Tibial nerve (tissue), 4 donors: ENCODE data around the gene MEF2D. TPM values are rescaled to one million over a fixed set of nuclear protein-coding genes. Genes with fewer than 3 reads are reported as not detected.

ENCODE experiments used
- DNase-seq, 2 donors: peaks; one replicate each; pipeline ENCODE4 v3.0.0-alpha.2; 2019; ENCODE audit warnings: low spot score in 2 of 2
- H3K27ac ChIP-seq, 4 donors: fragments of 200-600 bp; sonication (generic) in 3 of 4; one replicate each; pipeline ENCODE4 v1.5.1; 2017 to 2019; ENCODE audit warnings: mild to moderate bottlenecking in 1 of 4
- H3K27me3 ChIP-seq, 2 donors: fragments of 200-600 bp; sonication (generic) in 1 of 2; one replicate each; pipeline versions ENCODE4 v1.5.1 to v1.6.0; 2017 to 2019
- H3K36me3 ChIP-seq, 3 donors: fragments of 200-600 bp; sonication (generic); one replicate each; pipeline ENCODE4 v1.5.1; 2018 to 2019
- H3K4me1 ChIP-seq, 4 donors: fragments of 200-600 bp; sonication (generic) in 3 of 4; one replicate each; pipeline ENCODE4 v1.5.1; 2017 to 2019
- H3K4me3 ChIP-seq, 4 donors: fragments of 200-600 bp; sonication (generic) in 3 of 4; one replicate each; pipeline ENCODE4 v1.5.1; 2017 to 2019; ENCODE audit warnings: mild to moderate bottlenecking in 1 of 4, moderate library complexity in 1 of 4
- H3K9me3 ChIP-seq, 4 donors: fragments of 200-600 bp; sonication (generic) in 3 of 4; one replicate each; pipeline ENCODE4 v1.5.1; 2017 to 2019
- EP300 ChIP-seq, 2 donors: sonication (generic); formaldehyde crosslinking; IDR thresholded peaks; one replicate each; pipeline ENCODE4 v1.6.1; 2017; ENCODE audit warnings: antibody characterized with exemption in 2 of 2, mild to moderate bottlenecking in 1 of 2
- POLR2A ChIP-seq, 2 donors: fragments of 450-650 bp; IDR thresholded peaks; one replicate each; pipeline ENCODE4 v1.6.1; 2017; ENCODE audit warnings: antibody characterized with exemption in 2 of 2, mild to moderate bottlenecking in 2 of 2, moderate library complexity in 2 of 2
- WGBS, 2 donors: methylation state at CpG; one replicate each; pipeline ENCODE4 v1.1.5; 2018; 5-methylcytosine and 5-hydroxymethylcytosine counted together
- total RNA-seq, 4 donors: library from RNA; depleted of rRNA; stranded (reverse); fragments of >200 nt; gene quantifications; one replicate each; pipeline ENCODE4 v1.1.0, GENCODE V29; 2016
- TF ChIP-seq, protein P1 (sequence below), 5 experiments: fragments of 200-600 bp in 3 of 5; fragments of 450-650 bp in 2 of 5; sonication (generic) in 3 of 5; IDR thresholded peaks; one replicate each; pipeline ENCODE4 v1.5.1; 2016 to 2019; ENCODE audit warnings: antibody characterized with exemption in 5 of 5, mild to moderate bottlenecking in 3 of 5, moderate library complexity in 2 of 5

The MEF2D gene
- total RNA-seq, 4 donors from 2014 or later, result 67.5 to 84.9 (median 70.8) TPM

DNA sequence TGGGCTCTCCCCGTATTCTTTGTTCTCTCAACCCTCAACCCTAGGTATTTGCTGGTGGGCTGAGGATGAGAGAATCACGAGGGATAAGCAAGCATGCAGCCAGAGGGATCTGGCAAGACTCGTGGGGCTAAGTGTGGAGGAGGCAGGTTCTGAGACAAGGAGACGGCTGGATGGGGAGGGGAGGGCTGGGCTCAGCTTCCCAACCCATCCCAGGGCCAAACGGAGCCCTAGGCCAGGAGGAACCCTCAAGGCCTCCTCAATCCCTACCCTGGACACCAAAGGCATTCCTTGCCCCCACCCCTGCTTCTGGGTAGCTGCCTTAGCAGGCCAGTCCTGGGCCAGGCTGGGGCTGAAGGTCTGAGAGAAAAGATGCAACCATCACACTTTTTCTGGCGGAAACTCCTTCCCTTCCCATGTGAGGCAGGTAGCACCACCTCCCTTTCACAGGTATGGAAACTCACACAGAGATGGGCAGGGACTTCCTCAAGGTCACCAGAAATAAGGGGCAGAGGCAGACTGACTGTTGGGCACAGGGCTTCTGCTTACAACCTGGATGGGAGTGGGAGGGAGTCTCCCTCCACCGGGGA is 6.2 kb downstream of the MEF2D start:
- no peak for DNase-seq
- TF ChIP-seq, protein P1, sequence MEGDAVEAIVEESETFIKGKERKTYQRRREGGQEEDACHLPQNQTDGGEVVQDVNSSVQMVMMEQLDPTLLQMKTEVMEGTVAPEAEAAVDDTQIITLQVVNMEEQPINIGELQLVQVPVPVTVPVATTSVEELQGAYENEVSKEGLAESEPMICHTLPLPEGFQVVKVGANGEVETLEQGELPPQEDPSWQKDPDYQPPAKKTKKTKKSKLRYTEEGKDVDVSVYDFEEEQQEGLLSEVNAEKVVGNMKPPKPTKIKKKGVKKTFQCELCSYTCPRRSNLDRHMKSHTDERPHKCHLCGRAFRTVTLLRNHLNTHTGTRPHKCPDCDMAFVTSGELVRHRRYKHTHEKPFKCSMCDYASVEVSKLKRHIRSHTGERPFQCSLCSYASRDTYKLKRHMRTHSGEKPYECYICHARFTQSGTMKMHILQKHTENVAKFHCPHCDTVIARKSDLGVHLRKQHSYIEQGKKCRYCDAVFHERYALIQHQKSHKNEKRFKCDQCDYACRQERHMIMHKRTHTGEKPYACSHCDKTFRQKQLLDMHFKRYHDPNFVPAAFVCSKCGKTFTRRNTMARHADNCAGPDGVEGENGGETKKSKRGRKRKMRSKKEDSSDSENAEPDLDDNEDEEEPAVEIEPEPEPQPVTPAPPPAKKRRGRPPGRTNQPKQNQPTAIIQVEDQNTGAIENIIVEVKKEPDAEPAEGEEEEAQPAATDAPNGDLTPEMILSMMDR (IDR thresholded peaks at IDR 0.05), result no peak
- TF ChIP-seq EP300 (IDR thresholded peaks at IDR 0.05) (no peak), POLR2A (IDR thresholded peaks at IDR 0.05) (no peak)
- 36 to 48% methylated on average over 7 of the region's 7 CpGs for WGBS, 2 donors
- Histone ChIP-seq H3K27me3 (no peaks in the 10 kb centered on the region), H3K4me3 (no peak overlapping the region), H3K9me3 (no peaks in the 10 kb centered on the region), H3K4me1 (peaks cover 2 to 98% (median 90%) of the 10 kb centered on the region in 4 donors), H3K27ac (peak overlapping the region in 3 of 4 donors; percentile 45 to 84 (median 84)), H3K36me3 (no peaks in the 10 kb centered on the region)

DNA sequence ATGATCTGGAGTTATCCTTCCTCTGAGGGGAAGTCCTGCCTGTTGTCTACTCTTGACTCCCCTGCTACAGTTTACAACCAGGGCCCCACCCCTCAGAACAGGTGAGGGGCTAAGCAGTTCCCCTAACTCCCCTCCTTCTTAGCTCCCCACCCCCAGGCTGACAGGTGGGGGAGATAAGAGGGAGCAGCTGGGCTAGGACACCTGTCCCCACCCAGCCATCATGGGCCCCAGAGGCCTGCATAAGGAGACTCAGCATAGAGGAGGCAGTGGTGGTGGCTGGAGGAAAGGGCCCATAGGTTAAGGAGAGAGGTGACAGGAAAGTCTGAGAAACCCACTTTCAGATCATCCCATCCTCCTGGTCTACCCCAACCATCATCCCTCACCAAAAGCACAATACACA is 6.8 kb downstream of the MEF2D start:
- H3K27me3 ChIP-seq, result no peaks in the 10 kb centered on the region
- no peaks in the 10 kb centered on the region for H3K36me3 ChIP-seq
- H3K9me3 ChIP-seq, result no peaks in the 10 kb centered on the region
- H3K4me1 ChIP-seq, result peaks cover 2 to 100% (median 96%) of the 10 kb centered on the region in 4 donors
- H3K27ac ChIP-seq, result peak overlapping the region in 3 of 4 donors; percentile 45 to 84 (median 84)
- DNase-seq, result no peak
- H3K4me3 ChIP-seq, result peak overlapping the region in 1 of 4 donors; percentile 9
- TF ChIP-seq, protein P1 (IDR thresholded peaks at IDR 0.05), result no peak
- TF ChIP-seq EP300 (IDR thresholded peaks at IDR 0.05) (no peak), POLR2A (IDR thresholded peaks at IDR 0.05) (no peak)

DNA sequence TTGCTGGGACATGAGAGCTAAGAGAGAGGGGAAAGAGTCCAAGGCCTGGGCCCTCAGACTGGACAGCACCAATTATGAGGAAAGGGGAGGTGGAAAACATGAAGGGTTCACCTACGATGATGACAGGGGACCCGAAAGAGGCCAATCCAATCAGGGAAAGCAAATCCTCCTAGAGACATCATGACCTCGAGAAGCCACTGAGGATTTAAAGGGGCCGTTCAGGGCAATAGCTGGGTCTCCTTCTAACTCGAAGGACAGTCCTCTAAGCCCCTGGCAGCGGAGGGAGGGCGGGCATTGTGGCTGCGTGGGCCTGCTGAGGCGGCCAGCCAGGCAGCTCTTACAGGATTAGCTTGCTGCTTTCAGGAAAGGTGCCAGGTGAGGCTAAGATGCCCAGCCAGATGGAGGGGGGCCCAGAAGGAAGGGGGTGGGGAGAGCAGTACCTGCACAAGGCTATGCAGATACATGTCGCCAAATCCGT is 7.4 kb downstream of the MEF2D start:
- no peaks in the 10 kb centered on the region for H3K27me3 ChIP-seq
- WGBS, 2 donors, result 27 to 31% methylated on average over 11 of the region's 11 CpGs
- DNase-seq, result no peak
- H3K27ac ChIP-seq, result peak overlapping the region in 3 of 4 donors; percentile 45 to 84 (median 84)
- no peaks in the 10 kb centered on the region for H3K36me3 ChIP-seq
- peak overlapping the region in 1 of 4 donors; percentile 9 for H3K4me3 ChIP-seq
- H3K4me1 ChIP-seq, result peaks cover 2 to 100% (median 98%) of the 10 kb centered on the region in 4 donors
- no peaks in the 10 kb centered on the region for H3K9me3 ChIP-seq
- no peak for TF ChIP-seq EP300 (IDR thresholded peaks at IDR 0.05)
- TF ChIP-seq, protein P1 (IDR thresholded peaks at IDR 0.05), result no peak
- no peak for TF ChIP-seq POLR2A (IDR thresholded peaks at IDR 0.05)

DNA sequence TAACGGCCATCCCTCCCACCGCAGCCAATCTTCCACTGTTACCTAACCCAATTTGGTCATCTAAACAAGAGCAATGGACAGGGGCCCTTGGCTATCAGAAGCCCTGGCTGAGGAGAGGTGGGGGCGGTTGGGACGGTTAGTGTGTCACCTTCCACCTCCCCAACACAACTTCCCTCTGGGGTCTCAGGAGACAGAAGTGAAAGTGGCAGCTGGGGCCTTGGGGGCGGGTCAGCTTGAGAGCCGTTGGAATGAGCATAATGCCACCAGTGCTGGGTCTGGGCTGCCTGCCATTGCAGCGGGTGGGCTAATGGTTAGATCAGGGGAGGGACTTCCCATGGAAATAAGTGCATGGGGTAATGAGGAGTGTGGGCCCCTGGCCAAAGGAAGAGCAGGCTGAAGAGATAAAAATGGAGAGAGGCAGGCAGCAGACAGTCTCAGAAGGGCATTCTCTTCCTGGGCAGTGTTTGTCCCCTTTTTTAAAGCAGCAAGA is 7.9 kb downstream of the MEF2D start:
- TF ChIP-seq EP300 (IDR thresholded peaks at IDR 0.05) (no peak), POLR2A (IDR thresholded peaks at IDR 0.05) (no peak)
- TF ChIP-seq, protein P1 (IDR thresholded peaks at IDR 0.05), result no peak
- H3K4me3 ChIP-seq, result no peak overlapping the region
- peak overlapping the region in 3 of 4 donors; percentile 45 to 84 (median 84) for H3K27ac ChIP-seq
- H3K9me3 ChIP-seq, result no peaks in the 10 kb centered on the region
- DNase-seq, result no peak
- H3K36me3 ChIP-seq, result no peaks in the 10 kb centered on the region
- no peaks in the 10 kb centered on the region for H3K27me3 ChIP-seq
- WGBS, 2 donors, result 28 to 42% methylated on average over 7 of the region's 7 CpGs
- H3K4me1 ChIP-seq, result peaks cover 2 to 100% (median 99%) of the 10 kb centered on the region in 4 donors

DNA sequence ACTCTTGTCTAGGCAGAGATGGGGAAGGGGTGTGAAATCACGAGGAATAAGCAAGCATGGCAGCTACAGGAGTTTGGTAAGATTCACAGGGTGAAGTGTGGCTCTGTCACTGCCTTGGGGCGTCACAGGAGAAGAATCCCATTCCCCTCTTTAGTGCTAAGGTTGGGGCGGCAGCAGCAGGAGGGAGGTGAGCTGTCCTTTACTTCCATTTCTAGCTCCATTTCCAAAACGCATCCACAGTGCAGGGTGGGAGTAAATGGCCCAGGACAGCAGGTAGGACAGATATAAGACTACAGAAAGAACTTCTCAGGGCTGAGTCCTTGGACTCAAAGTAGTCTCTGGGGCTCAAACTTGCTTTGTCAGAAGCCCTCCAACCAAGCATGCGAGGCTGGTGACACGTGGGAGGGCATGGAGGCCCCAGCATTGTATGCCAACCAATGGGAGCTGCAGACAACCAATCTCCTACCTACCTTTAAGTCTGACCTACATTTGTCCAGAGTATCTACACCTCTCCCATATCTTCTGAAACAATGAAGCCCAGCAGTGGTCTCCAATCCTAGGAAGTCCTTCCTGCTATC is 8.5 kb downstream of the MEF2D start:
- peaks cover 2 to 100% (median 98%) of the 10 kb centered on the region in 4 donors for H3K4me1 ChIP-seq
- no peak for DNase-seq
- TF ChIP-seq POLR2A (IDR thresholded peaks at IDR 0.05) (no peak), EP300 (IDR thresholded peaks at IDR 0.05) (no peak)
- TF ChIP-seq, protein P1 (IDR thresholded peaks at IDR 0.05), result no peak
- no peaks in the 10 kb centered on the region for H3K36me3 ChIP-seq
- H3K9me3 ChIP-seq, result no peaks in the 10 kb centered on the region
- H3K27ac ChIP-seq, result peak overlapping the region in 3 of 4 donors; percentile 45 to 84 (median 84)
- H3K4me3 ChIP-seq, result no peak overlapping the region
- no peaks in the 10 kb centered on the region for H3K27me3 ChIP-seq
- WGBS, 2 donors, result 66 to 71% methylated on average over 6 of the region's 6 CpGs
